NCI-H748 (cell line): ENCODE data around the gene C2orf15.
"Not testable (repeated sequence)": the region's sequence is repeated elsewhere in the genome, so short reads cannot be mapped to it uniquely, and the experiment has no call there.

Experiments
- DNase-seq: peaks from one replicate; lab custom pipeline; 2025; ENCODE audit not compliant: unreplicated experiment; lab: John Stamatoyannopoulos, UW

C2orf15 gene

GRCh38 chr2:99159594-99159993, 18.1 kb downstream of the C2orf15 start:
- DNase-seq: no peak

GRCh38 chr2:99166218-99166617, 24.7 kb downstream of the C2orf15 start:
- DNase-seq: no peak

GRCh38 chr2:99169534-99169933, 28.0 kb downstream of the C2orf15 start:
- DNase-seq: no peak

- DNase-seq: no peak
Observed at GRCh38 chr2:99171377-99172140, 30.1 kb downstream of the C2orf15 start.

GRCh38 chr2:99180755-99181623, 39.5 kb downstream of the C2orf15 start, which contains the start of the genes MITD1 and MRPL30:
MITD1 (minus strand) TSS chr2:99181058; CDS start chr2:99180981, 77 bp downstream.
MRPL30 (plus strand) TSS chr2:99181184; CDS start chr2:99186204, 5,020 bp downstream.
- DNase-seq: peak; percentile 92

- peak; percentile 41 for DNase-seq
Observed at GRCh38 chr2:99181624-99182000, 40.1 kb downstream of the C2orf15 start.

GRCh38 chr2:99183025-99183424, 41.5 kb downstream of the C2orf15 start:
- no peak for DNase-seq

GRCh38 chr2:99184811-99185210, 43.3 kb downstream of the C2orf15 start:
- no peak for DNase-seq

- DNase-seq: no peak
Observed at GRCh38 chr2:99187011-99187410, 45.5 kb downstream of the C2orf15 start.

- DNase-seq: no peak
Observed at GRCh38 chr2:99188357-99188756, 46.9 kb downstream of the C2orf15 start.

- DNase-seq: no peak
Observed at GRCh38 chr2:99190548-99190947, 49.0 kb downstream of the C2orf15 start.

GRCh38 chr2:99192364-99192763, 50.9 kb downstream of the C2orf15 start:
- not testable (repeated sequence) for DNase-seq

- peak; percentile 5 for DNase-seq
Observed at GRCh38 chr2:99198103-99198841, 56.8 kb downstream of the C2orf15 start.

GRCh38 chr2:99200076-99200800, 58.7 kb downstream of the C2orf15 start:
- peak; percentile 35 for DNase-seq
